ENCODE results near the gene PPP4R3C. TPM values are rescaled to one million over a fixed set of nuclear protein-coding genes. Genes with fewer than 3 reads are reported as not detected.

Gene PPP4R3C
- total RNA-seq, 1 donor from 2014 or later = not detected

Other genes starting within 250 kb of the PPP4R3C start
- gene DCAF8L2, start 127.0 kb upstream of the PPP4R3C start, total RNA-seq = not detected in 2 replicates